Thoracic aorta (tissue), 2 donors: ENCODE results near the gene LYZL4. TPM values are rescaled to one million over a fixed set of nuclear protein-coding genes. Genes with fewer than 3 reads are reported as not detected.

Source experiments
- ATAC-seq: fragments of 150-250 bp; one replicate; pipeline ENCODE4 v1.8.0; 2017; ENCODE audit warnings: low read depth; ENCODE audit not compliant: insufficient number of reproducible peaks, low FRiP score
- DNase-seq: peaks from one replicate; pipeline ENCODE4 v3.0.0-alpha.2; 2020; ENCODE audit warnings: low spot score
- H3K27ac ChIP-seq, 2 donors: fragments of 200-600 bp; sonication (generic); 1 replicate in 1 of 2; 2 replicates in 1 of 2; pipeline ENCODE4 v1.5.1; 2016; ENCODE audit warnings: mild to moderate bottlenecking in 2 of 2, moderate library complexity in 2 of 2
- H3K27me3 ChIP-seq: fragments of 200-600 bp; sonication (generic); replicated peaks from 2 replicates; pipeline ENCODE4 v1.6.0; 2016; ENCODE audit warnings: mild to moderate bottlenecking; ENCODE audit not compliant: insufficient read depth
- H3K36me3 ChIP-seq: fragments of 200-600 bp; sonication (generic); one replicate; pipeline ENCODE4 v1.5.1; 2016
- H3K4me1 ChIP-seq, 2 donors: fragments of 200-600 bp; sonication (generic); 1 replicate in 1 of 2; 2 replicates in 1 of 2; pipeline versions ENCODE4 v1.5.1 to v1.6.0; 2016; ENCODE audit warnings: low read depth in 2 of 2, mild to moderate bottlenecking in 1 of 2; ENCODE audit not compliant: control insufficient read depth in 1 of 2
- H3K4me3 ChIP-seq: fragments of 200-600 bp; sonication (generic); 2 replicates; pipeline ENCODE4 v1.5.1; 2016; ENCODE audit warnings: mild to moderate bottlenecking
- H3K9me3 ChIP-seq: fragments of 200-600 bp; sonication (generic); 2 replicates; pipeline ENCODE4 v1.5.1; 2016
- total RNA-seq, 2 donors: library from RNA; depleted of rRNA; stranded (reverse); fragments of >200 nt; gene quantifications; one replicate each; pipeline versions ENCODE4 v1.1.0 to v1.2.3, GENCODE V29; 2016
- TF ChIP-seq, protein P1 (sequence below): fragments of 200-600 bp; sonication (generic); IDR thresholded peaks from one replicate; pipeline ENCODE4 v1.5.1; 2019; ENCODE audit warnings: antibody characterized with exemption

Gene LYZL4
- total RNA-seq, 2 donors from 2014 or later: not detected

GRCh38 chr3:42381551-42382082 is 28.8 kb downstream of the LYZL4 start:
- no peak for DNase-seq
- no peak overlapping the region for H3K27ac ChIP-seq
- H3K9me3 ChIP-seq: no peaks in the 10 kb centered on the region
- no peaks in the 10 kb centered on the region for H3K36me3 ChIP-seq
- H3K27me3 ChIP-seq: no peaks in the 10 kb centered on the region
- no peak overlapping the region for H3K4me3 ChIP-seq
- H3K4me1 ChIP-seq: no peaks in the 10 kb centered on the region
- TF ChIP-seq, protein P1, sequence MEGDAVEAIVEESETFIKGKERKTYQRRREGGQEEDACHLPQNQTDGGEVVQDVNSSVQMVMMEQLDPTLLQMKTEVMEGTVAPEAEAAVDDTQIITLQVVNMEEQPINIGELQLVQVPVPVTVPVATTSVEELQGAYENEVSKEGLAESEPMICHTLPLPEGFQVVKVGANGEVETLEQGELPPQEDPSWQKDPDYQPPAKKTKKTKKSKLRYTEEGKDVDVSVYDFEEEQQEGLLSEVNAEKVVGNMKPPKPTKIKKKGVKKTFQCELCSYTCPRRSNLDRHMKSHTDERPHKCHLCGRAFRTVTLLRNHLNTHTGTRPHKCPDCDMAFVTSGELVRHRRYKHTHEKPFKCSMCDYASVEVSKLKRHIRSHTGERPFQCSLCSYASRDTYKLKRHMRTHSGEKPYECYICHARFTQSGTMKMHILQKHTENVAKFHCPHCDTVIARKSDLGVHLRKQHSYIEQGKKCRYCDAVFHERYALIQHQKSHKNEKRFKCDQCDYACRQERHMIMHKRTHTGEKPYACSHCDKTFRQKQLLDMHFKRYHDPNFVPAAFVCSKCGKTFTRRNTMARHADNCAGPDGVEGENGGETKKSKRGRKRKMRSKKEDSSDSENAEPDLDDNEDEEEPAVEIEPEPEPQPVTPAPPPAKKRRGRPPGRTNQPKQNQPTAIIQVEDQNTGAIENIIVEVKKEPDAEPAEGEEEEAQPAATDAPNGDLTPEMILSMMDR: no peak
- ATAC-seq: no peak

GRCh38 chr3:42377681-42378080 is 32.7 kb downstream of the LYZL4 start:
- DNase-seq: no peak
- no peaks in the 10 kb centered on the region for H3K9me3 ChIP-seq
- H3K27me3 ChIP-seq: no peaks in the 10 kb centered on the region
- ATAC-seq: no peak
- H3K36me3 ChIP-seq: no peaks in the 10 kb centered on the region
- no peak overlapping the region for H3K4me3 ChIP-seq
- peaks cover 0 to 3% of the 10 kb centered on the region in 2 donors for H3K4me1 ChIP-seq
- TF ChIP-seq, protein P1: no peak
- no peak overlapping the region for H3K27ac ChIP-seq

- H3K27me3 ChIP-seq: no peaks in the 10 kb centered on the region
- no peaks in the 10 kb centered on the region for H3K9me3 ChIP-seq
- ATAC-seq (no peak), DNase-seq (no peak)
- TF ChIP-seq, protein P1: no peak
- no peak overlapping the region for H3K27ac ChIP-seq
- H3K4me1 ChIP-seq: peaks cover 0 to 3% of the 10 kb centered on the region in 2 donors
- no peak overlapping the region for H3K4me3 ChIP-seq
- H3K36me3 ChIP-seq: no peaks in the 10 kb centered on the region
Measured at GRCh38 chr3:42376344-42376798, 34.0 kb downstream of the LYZL4 start.

- TF ChIP-seq, protein P1: no peak
- no peak overlapping the region for H3K4me3 ChIP-seq
- H3K27ac ChIP-seq: no peak overlapping the region
- no peaks in the 10 kb centered on the region for H3K36me3 ChIP-seq
- H3K27me3 ChIP-seq: no peaks in the 10 kb centered on the region
- DNase-seq (no peak), ATAC-seq (no peak)
- H3K4me1 ChIP-seq: peaks cover 0 to 3% of the 10 kb centered on the region in 2 donors
- H3K9me3 ChIP-seq: no peaks in the 10 kb centered on the region
Measured at GRCh38 chr3:42375121-42375800, 35.1 kb downstream of the LYZL4 start.

DNA sequence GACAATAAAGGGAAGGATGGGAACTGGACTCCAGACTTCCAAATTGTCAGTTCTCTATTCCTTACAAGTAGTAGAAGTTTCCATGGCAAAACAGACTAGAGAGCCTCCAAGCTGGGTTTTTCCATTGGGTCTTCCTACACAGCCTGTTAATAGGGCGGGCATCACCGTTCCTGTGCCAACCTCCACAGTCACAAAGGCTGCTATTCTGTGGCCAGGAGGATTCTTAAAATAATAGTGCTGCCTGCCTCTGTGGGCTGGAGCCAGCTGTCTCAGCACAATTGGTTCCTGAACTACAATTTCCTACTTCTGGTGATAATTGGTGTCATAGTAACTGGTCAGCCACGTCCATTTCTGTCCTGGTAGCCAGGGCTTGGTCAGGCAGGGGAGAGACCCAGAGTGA is 38.6 kb downstream of the LYZL4 start:
- Histone ChIP-seq H3K27ac (no peak overlapping the region), H3K9me3 (no peaks in the 10 kb centered on the region), H3K36me3 (no peaks in the 10 kb centered on the region), H3K27me3 (no peaks in the 10 kb centered on the region), H3K4me1 (peaks cover 6 to 14% of the 10 kb centered on the region in 2 donors), H3K4me3 (no peak overlapping the region)
- no peak for DNase-seq
- no peak for ATAC-seq
- TF ChIP-seq, protein P1: no peak
